Choroid plexus epithelial cell (primary cell): ENCODE measurements around the gene PLEKHA8.
A peak's percentile ranks its signal among the peaks of the same experiment; 100 is the strongest.
"Not testable (repeated sequence)": the region's sequence is repeated elsewhere in the genome, so short reads cannot be mapped to it uniquely, and the experiment has no call there.

Source experiments
- DNase-seq: peaks from one replicate; pipeline ENCODE4 v3.0.0-alpha.2; 2010; ENCODE audit warnings: low read depth
- H3K4me3 ChIP-seq: 2 replicates; pipeline ENCODE4 v1.5.1; 2011; ENCODE audit warnings: low read depth, mild to moderate bottlenecking, control low read depth, low read length, moderate library complexity
- TF ChIP-seq, protein P1 (sequence below): conservative IDR thresholded peaks from 2 replicates; pipeline ENCODE4 v1.5.1; 2011; ENCODE audit warnings: low read depth, mild to moderate bottlenecking, control low read depth, inconsistent platforms, low read length, moderate library complexity

Gene PLEKHA8

DNA sequence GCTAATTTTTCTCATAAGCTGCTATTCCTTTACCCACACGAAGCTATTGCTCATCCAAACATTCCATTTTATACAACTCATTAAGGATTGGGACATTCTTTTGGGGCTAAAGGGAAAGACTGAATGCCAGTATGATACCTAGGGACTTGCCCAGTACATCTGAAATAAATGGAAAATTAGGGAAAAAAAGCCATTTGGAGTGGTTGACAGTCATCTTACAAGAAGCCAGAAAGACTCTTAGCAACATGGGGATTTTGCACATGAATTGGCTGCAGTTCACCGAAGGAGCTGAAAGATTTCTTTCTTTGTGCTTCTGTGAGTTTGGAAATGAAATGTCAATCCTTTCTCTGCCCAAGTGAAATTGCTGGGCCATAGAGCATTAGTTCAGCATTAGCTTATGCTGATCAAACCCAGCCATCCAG is 63.3 kb downstream of the PLEKHA8 start:
- TF ChIP-seq, protein P1, sequence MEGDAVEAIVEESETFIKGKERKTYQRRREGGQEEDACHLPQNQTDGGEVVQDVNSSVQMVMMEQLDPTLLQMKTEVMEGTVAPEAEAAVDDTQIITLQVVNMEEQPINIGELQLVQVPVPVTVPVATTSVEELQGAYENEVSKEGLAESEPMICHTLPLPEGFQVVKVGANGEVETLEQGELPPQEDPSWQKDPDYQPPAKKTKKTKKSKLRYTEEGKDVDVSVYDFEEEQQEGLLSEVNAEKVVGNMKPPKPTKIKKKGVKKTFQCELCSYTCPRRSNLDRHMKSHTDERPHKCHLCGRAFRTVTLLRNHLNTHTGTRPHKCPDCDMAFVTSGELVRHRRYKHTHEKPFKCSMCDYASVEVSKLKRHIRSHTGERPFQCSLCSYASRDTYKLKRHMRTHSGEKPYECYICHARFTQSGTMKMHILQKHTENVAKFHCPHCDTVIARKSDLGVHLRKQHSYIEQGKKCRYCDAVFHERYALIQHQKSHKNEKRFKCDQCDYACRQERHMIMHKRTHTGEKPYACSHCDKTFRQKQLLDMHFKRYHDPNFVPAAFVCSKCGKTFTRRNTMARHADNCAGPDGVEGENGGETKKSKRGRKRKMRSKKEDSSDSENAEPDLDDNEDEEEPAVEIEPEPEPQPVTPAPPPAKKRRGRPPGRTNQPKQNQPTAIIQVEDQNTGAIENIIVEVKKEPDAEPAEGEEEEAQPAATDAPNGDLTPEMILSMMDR, result no peak
- DNase-seq, result peak; percentile 65

DNA sequence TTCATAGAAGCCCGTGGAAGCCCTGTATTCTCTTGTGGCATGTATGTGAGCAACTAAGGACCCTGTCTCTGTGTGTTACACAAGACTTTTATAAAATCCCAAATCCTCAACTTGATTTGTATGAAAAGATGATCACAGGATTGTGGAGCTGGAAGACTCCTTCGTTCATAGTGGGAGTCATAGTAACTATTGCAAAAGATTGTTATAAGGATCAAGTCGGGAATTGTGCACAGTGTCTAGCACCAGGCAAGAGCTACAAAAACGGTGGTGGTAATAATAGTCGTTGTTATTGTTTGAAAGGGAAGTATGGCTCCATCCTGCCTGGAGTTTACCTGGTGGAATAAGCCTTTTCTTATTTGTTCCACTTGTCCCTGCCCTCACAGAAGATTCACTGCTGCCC is 63.8 kb downstream of the PLEKHA8 start:
- TF ChIP-seq, protein P1, result no peak
- no peak overlapping the region for H3K4me3 ChIP-seq
- no peak for DNase-seq

More for the DNA sequence above, 63.3 kb downstream of the PLEKHA8 start:
- no peak overlapping the region for H3K4me3 ChIP-seq

DNA sequence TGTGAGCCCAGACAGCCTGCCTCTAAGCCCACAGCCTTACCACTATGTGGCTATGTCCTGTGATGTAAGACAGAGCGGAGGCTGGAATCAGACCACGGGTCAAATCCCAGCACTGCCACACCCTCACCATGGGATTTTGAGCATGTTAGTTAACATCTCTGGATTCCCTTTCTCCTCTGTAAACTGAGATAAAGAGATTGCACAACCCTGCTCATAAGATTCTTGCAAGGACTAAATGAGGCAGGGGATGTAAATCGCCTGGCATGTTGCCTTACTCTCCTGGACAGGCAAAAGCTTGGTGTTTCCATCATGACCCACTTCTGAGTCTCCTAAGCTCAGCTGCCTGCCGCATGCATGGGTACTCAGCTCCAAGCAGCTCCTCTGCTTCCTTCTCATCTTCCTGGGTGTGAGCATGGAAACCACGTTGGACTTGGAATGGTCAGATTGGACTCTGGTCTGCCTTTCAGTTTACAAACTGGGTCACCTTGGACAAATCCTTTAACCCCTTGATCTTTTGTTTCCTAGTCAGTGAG is 65.3 kb downstream of the PLEKHA8 start:
- H3K4me3 ChIP-seq, result no peak overlapping the region
- peak; percentile 43 for DNase-seq
- TF ChIP-seq, protein P1, result no peak

GRCh38 chr7:30098599-30098998 is 70.4 kb downstream of the PLEKHA8 start:
- not testable (repeated sequence) for H3K4me3 ChIP-seq, DNase-seq

GRCh38 chr7:30102281-30102680 is 74.1 kb downstream of the PLEKHA8 start:
- H3K4me3 ChIP-seq, result no peak overlapping the region
- DNase-seq, result no peak
- TF ChIP-seq, protein P1, result no peak

DNA sequence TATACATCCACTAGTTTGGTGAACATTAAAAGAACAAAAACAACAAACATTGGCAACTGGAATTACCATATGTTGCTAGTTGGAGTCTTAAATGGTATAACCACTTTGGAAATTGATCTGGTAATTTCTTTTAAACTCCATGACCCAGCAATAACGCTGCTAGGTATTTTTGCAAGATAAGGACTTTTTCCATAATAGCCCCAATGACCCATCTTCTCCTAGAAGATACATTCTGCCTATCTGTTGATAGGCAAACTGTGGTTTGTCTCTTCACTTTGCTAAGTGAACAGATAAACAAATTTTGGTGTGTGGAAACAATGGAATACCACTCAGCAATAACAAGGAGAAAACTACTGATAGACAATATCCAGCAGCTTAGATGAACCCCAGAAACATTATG is 75.9 kb downstream of the PLEKHA8 start:
- no peak overlapping the region for H3K4me3 ChIP-seq

DNA sequence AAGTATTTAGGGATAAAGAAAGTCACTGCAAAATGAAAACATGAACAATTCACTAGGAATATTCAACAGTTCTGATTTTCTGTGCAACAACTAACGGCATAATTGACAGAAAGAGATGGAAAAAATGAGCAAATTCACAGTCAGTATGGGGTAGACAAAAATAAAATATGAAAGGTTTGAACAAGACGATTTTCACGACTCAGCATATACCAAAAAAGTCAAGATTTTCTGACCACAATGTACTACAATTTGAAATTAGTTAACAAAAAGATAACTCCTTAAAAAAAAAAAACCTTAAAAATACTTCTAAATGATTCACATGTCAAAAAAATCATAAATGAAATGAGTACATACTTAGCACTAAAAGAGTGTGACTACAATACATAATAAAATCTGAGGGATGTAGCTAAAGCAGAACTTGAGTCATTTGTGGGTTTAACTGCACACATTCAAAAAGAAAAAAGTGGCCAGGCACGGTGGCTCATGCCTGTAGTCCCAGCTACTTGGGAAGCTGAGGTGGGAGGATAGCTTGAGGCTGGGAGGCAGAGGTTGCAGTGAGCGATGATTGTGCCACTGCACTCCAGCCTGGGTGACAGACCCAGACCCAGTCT is 84.0 kb downstream of the PLEKHA8 start:
- TF ChIP-seq, protein P1, result no peak
- no peak for DNase-seq
- H3K4me3 ChIP-seq, result no peak overlapping the region

More for the DNA sequence above, 75.9 kb downstream of the PLEKHA8 start:
- no peak for DNase-seq
- TF ChIP-seq, protein P1, result no peak
